Measurements from ENCODE around the gene ATP5F1C. TPM values are rescaled to one million over a fixed set of nuclear protein-coding genes. Genes with fewer than 3 reads are reported as not detected.
"Not testable (repeated sequence)": the region's sequence is repeated elsewhere in the genome, so short reads cannot be mapped to it uniquely, and the experiment has no call there.

Gene ATP5F1C
- 804 TPM for total RNA-seq
- long read RNA-seq, transcript ATP5F1C-201 (9 exons, 1,078 nt): major isoform, 517 of 542 reads
- long read RNA-seq, transcript ATP5F1C-202 (10 exons, 1,163 nt): minor isoform, 5 of 542 reads
- long read RNA-seq, partial matches to known transcripts: 10 of 542 reads
- long read RNA-seq, other reads (novel, unspliced or antisense): 9 of 542 reads

DNA sequence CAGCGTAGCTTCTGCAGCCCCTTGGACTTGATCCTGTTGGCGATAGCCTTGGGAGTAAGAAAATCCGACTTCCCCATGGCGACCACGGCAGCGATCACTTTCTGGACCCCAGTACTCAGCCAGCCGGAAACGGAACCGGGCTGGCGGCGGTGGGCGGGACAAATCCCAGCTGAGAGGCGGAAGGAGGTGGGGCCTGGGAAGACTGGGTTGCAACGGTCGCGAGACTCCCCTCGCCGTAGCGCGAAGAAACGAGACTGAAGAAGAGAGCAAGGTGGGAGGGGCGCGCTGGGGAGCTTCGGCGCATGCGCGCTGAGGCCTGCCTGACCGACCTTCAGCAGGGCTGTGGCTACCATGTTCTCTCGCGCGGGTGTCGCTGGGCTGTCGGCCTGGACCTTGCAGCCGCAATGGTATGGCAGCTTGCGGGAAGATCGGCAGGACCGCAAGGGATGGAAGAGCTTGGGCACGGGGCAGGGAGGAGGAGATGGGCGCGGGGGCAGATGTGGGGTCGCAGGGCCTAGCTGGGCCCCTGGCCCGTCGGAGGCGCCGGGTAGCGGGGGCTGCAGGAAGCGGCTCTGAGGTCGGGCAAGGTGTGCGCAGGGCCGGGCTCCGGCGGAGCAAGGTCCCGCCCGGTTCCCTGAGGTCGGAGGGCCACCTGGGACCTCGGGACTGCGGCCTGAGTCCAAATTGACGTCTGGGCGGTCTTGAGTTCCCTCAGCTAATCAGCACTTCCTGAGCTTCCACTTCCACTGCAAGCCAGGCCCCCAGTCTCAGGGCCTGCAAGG is at the start of gene ATP5F1C, which contains the start of gene KIN:
Gene ATP5F1C (plus strand): TSS at position 321 of the 782 bp plus-strand sequence. CDS start 31 bp downstream, at position 352.
Gene KIN (minus strand): TSS at position 137 of the 782 bp plus-strand sequence. CDS start 60 bp downstream, at position 77.
- ATAC-seq (peak; percentile 97), DNase-seq (ENCODE audit: missing footprints) (peak; percentile 99)
- intact Hi-C loops (cut with DNase I): loop anchor here (2.0 kb wide), 1 partner anchor 31 kb away; the partner anchor contains the start of gene TAF3

DNA sequence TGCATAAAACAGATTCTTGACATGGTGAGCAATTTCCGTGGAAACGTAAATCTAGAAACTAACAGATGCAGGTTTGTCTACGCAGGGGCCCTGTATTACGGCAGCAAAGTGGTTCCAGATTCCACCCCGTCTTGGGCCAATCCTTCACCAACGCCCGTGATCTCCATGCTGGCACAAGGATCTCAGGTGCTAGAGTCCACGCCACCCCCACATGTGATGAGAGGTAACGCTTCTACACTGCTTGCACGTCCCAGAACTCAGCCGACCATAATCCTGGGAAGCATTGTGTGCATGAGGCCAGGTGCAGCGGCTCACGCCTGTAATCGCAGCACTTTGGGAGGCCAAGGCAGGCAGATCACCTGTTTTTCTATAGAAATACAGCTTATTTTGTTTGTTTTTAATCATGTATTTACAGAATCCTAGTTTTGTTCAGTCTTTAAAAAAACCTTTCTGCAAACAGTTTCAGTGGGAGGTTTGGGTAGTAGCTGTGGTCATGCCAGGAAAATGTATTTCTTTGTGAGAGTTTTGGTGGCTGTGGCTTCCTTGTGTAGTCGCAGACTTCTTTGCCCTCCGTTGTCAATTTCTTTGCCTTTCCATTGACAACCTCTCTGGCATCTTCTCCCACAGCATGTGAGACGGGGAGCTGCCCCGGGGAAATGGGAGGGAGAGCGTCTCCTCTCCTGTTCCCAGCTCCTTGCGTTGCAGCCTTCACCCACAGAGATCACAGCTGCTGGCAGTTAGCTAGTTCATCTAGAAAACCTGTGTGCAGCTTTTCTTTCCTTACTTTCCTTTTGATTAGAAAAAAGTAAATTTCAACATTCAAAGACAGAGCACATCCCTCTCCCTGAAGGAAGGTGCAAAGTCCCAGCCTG is 49.2 kb upstream of the ATP5F1C start:
- DNase-seq (ENCODE audit: missing footprints) (no peak), ATAC-seq (no peak)

DNA sequence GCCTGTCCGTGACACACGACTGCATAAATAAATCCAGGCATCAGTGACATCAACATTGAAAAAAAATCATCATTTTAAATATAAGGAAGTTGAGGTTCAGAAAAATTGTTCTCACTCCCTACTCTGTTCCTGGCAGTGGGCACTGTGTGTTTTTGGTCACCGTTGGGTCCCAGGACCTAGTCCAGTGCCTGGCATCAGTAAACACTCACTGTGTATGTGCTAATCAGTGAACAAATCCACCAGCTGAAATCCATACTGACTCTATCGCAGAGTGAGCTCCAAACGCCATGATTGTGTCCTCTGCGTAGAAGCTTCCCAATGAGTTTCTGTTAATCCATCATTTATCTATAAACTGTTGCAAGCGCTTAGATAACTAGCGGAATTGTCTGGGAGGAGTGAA is 43.7 kb upstream of the ATP5F1C start:
- ATAC-seq (no peak), DNase-seq (ENCODE audit: missing footprints) (no peak)
- intact Hi-C loops (cut with DNase I): no loop called here

More for the DNA sequence above, 49.2 kb upstream of the ATP5F1C start:
- intact Hi-C loops (cut with DNase I): no loop called here

DNA sequence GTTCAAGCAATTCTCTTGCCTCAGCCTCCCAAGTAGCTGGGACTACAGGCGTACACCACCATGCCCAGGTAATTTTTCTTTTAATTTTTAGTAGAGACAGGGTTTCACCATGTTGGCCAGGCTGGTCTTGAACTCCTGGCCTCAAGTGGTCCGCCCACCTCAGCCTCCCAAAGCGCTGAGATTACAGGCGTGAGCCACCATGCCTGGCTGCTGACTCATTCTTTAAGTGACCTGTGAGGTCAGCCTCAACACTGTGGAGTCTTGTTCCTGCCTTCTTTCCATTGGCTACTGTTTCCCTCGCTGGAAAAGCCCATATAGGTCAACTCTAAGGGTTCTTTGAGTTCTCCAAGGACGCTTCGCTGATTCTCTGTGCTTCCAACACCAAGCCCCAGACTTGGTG is 39.3 kb upstream of the ATP5F1C start:
- intact Hi-C loops (cut with DNase I); DNase-seq (ENCODE audit: missing footprints); ATAC-seq: not testable (repeated sequence)

DNA sequence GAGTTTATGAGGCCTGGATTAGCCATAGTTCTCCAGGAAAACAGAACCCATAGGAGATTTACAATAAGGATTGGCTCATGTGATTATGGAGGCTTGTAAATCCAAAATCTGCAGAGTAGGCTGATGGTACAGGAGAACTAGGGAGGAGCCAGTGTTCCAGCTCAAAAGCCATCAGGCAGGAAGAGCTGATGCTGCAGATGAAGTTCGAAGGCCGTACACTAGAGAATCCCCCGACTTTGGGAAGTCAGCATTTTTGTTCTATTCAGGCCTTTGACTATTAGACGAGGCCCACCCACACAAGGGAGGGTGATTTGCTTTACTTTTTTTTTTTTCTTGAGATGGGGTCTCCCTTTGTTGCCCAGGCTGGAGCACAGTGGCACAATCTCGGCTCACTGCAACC is 37.8 kb upstream of the ATP5F1C start:
- intact Hi-C loops (cut with DNase I): no loop called here
- no peak for DNase-seq (ENCODE audit: missing footprints)
- no peak for ATAC-seq

DNA sequence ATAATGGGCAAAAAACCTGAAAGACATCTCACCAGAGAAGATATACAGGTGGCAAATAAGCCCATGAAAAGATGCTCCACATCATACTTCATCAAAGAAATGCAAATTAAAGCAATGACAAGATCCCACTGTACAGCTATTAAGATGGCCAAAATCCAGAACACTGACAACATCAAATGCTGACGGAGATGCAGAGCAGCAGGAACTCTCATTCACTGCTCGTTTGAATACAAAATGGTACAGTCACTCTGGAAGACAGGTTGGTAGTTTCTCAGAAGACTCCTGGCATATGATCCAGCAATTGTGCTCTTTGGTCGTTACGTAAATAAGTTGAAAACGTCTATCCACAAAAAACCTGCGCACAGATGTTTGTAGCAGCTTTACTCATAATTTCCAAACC is 35.7 kb upstream of the ATP5F1C start:
- DNase-seq (ENCODE audit: missing footprints) (no peak), ATAC-seq (no peak)
- intact Hi-C loops (cut with DNase I): no loop called here

DNA sequence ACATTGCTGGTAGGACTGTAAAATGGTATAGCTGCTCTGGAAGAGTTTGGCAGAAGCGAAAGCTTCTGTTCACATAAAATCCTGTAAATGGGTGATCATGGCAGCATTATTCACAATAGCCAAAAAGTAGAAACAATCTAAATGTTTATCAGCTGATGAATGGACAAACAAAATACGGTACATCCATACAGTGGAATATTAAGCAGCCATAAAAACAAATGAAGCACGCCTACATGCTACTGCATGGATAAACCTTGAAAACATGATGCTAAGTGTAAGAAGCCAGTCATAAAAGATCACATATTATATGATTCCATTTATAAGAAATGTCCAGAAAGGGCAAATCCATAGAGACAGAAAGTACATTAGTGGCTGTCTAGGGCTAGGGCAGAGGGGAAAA is 32.9 kb upstream of the ATP5F1C start:
- intact Hi-C loops (cut with DNase I): no loop called here
- ATAC-seq (no peak), DNase-seq (ENCODE audit: missing footprints) (no peak)

DNA sequence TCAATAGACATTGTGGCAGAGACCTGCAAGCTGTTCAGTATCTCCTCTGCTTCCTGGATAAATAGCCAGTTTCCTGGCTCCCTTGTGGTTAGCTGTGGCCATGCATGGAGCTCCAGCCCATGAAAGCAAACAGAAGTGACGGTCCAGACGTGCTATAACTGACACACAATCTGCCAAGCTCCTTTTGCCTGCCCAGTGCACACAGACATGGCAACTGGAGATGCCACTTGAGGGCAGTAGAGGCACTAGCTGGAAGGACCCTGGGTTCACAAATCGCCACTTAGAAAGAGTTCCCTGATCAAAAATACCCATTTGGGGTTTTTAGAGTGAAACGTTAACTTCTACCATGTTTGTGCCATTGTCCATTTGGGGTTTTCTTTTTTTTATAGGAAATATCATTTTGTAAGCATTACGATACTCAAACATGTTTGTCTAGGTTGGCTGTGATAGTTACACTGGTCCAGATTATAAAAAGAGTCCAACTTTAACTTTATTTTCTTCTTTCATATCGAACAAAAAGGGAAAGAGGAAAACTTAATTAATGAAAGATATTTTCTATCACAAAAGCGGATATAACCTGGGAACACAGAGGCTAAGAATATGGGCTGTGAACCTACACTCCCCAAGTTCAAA is 31.5 kb upstream of the ATP5F1C start:
- peak; percentile 34 for ATAC-seq
- intact Hi-C loops (cut with DNase I): no loop called here
- DNase-seq (ENCODE audit: missing footprints): no peak

DNA sequence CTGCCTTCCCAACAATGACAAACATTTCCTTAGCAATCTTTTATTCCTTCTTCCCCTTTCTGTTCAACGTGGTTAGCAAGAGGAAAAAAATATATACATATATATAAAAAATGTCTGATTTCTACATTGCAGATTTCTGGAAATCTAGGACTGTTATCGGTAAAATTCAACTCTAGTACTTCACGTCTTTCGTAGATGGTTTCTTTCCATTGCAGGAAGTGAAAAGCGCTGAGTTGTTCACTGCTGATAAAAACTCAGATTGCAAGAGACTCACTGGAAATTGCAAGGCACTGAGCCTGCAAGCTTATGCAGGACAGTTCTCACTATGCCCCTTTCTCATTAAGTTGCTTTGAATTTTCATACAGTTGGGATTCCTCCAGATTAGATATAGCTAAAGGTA is 24.0 kb upstream of the ATP5F1C start:
- DNase-seq (ENCODE audit: missing footprints): no peak
- ATAC-seq: no peak
- intact Hi-C loops (cut with DNase I): no loop called here

DNA sequence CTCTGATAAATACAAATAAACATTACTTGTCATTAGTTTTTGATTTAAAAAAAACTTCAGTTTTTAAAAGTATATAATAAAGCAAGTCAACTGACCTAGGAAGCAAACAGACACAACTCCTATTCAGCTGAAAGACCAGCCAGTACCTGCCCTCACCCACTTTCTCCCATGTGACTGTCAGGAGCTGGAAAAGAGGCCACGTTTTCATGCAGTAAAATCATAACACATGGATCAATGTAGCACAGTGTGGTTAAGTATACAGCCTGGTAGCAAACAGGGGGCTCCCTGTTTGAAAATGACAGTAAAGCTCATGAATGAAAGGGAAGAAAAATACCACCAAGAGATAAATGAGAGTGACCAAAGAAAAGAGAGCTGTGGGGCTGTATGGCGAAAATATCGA is 21.7 kb upstream of the ATP5F1C start:
- DNase-seq (ENCODE audit: missing footprints) (no peak), ATAC-seq (no peak)
- intact Hi-C loops (cut with DNase I): no loop called here

DNA sequence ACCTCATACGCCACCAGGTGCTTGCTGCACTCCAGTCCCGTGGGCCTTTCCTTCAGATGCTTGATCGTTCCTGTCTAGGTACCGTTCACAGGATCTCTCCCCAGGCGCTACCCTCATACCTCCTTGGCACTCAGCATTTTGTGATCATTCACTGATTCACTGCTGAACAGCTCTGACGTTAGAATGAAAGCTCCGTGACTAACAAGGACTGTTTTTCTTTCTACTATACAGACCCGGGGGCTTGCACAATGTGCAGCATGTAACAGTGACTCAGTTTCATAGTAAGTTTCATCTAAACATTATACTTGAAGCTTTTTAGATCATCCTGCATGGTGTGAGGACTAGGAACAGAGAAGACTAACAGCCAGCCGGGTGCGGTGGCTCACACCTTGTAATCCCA is 20.8 kb upstream of the ATP5F1C start:
- no peak for ATAC-seq
- DNase-seq (ENCODE audit: missing footprints): no peak
- intact Hi-C loops (cut with DNase I): no loop called here

DNA sequence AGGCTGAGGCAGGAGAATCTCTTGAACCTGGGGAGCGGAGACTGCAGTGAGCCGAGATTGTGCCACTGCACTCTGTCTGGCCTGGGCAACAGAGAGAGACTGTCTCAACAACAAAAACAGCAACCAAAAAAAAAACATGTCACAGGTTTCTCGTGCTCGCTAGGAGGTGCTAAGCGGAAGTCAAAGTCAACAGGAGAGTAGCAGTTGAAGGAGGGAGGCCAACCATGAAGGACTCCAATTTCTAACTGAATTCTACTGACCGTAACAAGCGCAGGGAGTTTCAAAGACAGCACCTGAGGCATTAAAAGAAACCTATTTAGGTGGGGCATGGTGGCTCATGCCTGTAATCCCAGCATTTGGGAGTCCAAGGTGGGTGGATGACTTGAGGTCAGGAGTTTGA is 19.6 kb upstream of the ATP5F1C start:
- ATAC-seq (no peak), DNase-seq (ENCODE audit: missing footprints) (no peak)
- intact Hi-C loops (cut with DNase I): no loop called here

DNA sequence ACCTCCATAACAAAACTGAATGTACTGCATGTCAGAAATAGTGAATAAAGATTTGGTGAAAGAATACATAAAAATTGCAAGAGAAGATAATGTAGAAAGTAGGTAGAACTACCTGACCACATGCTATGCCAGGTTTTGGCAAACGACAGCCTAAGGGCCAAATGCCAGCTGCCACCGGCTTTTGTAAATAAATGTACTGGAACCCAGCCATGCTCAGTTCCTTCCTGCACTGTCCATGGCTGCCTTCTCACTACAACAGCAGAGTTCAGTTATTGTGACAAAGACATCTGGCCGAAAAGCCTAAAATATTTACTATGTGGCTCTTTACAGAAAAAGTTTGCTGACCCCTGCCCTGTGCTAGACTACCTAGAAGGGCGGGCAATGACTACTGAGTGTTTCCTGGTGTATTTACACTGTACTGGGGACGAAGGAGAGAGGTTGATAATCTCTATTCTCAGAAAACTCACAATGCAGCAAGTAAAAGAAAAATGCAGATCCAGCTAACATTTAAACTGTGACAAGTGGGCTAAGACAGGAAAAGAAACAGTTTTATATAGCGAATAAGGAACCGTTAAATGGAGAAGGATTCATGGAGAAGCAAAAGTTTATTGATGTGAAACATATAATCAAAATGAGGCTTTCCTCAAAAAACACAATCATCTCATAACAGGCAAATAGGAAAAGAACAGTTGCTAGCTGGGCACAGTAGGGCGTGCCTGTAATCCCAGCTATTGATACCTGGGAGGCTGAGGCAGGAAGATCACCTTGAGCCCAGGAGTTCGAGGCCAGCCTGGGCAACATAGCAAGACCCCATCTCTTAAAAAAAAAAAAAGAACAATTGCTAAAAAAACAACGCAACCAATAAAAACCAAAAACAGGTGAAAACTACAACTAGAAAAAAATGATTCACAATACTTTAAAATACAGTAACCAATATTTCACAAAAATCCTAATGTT is 13.9 kb upstream of the ATP5F1C start:
- intact Hi-C loops (cut with DNase I): no loop called here
- no peak for ATAC-seq
- DNase-seq (ENCODE audit: missing footprints): no peak

DNA sequence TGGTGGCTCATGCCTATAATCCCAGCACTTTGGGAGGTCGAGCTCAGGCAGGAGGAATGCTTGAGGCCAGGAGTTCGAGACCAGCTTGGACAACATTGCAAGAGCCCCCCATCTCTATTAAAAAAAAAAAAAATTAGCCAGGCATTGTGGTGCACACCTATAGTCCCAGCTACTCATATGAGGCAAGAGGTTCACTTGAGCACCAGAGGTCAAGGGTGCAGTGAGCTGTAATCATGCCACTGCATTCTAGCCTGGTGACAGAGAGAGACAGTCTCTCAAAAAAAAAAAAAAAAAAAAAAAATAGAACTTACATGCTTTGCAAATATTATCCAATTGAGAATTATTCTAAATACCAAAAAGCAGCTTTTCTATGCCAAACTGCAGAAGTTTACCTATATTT is 11.2 kb upstream of the ATP5F1C start:
- no peak for DNase-seq (ENCODE audit: missing footprints)
- intact Hi-C loops (cut with DNase I): no loop called here
- ATAC-seq: no peak

DNA sequence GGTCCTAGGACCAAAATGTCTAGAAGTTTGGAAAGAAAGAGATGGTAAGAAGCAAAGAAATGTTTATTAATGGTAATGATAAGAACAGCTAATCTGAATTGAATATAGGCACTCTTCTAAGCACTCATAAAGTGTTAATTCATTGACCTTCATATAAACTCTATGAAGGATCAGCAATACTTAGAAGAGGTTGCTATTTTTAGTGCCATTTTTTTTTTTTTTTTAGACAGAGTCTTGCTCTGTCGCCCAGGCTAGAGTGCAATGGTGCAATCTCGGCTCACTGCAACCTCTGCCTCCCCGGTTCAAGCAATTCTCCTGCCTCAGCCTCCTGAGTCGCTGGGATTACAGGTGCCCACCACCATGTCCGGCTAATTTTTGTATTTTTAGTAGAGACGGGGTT is 5.8 kb upstream of the ATP5F1C start:
- intact Hi-C loops (cut with DNase I); ATAC-seq; DNase-seq (ENCODE audit: missing footprints): not testable (repeated sequence)

DNA sequence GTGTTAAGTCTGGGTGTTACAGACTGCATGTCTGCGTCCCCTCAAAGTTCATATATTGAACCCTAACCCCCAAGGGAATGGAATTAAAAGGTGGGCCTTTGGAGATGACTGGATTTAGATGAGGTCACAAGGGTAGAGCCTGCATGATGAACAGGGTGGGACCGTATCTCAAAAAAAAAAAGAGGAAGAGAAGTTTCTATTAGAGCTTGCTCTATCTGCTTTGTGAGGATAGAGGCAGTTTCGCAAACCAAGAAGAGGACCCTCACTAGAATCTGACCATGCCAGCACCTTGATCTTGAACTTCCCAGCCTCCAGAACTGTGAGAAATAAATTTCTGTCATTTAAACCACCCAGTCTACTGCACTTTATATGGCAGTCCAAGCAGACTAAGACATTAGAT is 1.5 kb upstream of the ATP5F1C start:
- ATAC-seq: no peak
- no peak for DNase-seq (ENCODE audit: missing footprints)
- intact Hi-C loops (cut with DNase I): no loop called here

DNA sequence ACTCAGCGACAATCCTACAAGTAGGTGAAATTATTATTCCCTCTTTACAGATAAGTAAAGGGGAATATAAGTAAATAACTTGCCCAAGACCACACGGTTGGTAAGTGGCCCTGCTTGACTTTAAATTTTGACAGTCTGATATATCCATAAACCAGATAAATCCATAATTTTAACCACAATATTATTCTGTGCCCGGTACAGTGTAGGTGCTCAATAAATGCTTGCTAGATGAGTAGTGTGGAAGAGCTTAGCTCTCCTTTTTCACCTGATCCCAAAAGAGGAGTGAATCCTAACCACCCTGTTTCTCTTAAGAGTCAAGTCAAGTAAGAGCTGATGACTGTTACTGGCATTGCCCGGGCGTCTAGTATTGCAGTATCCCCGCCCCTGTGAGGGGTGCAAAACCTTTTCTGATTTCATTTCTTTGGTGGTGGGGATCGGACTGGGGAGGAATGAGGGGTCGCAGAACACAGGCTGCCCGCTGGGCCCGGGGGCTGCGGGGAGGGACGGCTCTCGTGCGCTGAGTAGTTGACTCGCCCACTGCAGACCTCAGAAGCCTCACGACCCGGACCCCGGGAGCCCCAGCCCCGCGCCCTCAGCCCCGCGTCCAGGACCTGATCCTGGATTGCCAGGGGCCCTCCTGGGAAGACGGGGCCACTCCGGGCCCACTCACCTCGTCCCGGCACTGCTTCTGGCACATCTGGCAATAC is 674 bp upstream of the ATP5F1C start:
- intact Hi-C loops (cut with DNase I): no loop called here
- ATAC-seq: peak; percentile 15
- peak; percentile 69 for DNase-seq (ENCODE audit: missing footprints)
